GM21619 (cell line): Measurements from ENCODE around the gene UBA1.

Experiments used
- ATAC-seq: cut with Tn5 transposase; IDR thresholded peaks from one replicate; pipeline ENCODE4 v1.9.1; 2021; ENCODE audit not compliant: unreplicated experiment

Gene UBA1

GRCh38 chrX:47169726-47170515 lies 23.7 kb upstream of the UBA1 start:
- no peak for ATAC-seq

GRCh38 chrX:47170861-47171692 lies 22.6 kb upstream of the UBA1 start:
- ATAC-seq = no peak

GRCh38 chrX:47171996-47172395 lies 21.6 kb upstream of the UBA1 start:
- no peak for ATAC-seq

GRCh38 chrX:47172549-47172948 lies 21.1 kb upstream of the UBA1 start:
- no peak for ATAC-seq

- no peak for ATAC-seq
These were observed 20.4 kb upstream of the UBA1 start for GRCh38 chrX:47172971-47173792.

GRCh38 chrX:47174376-47174775 lies 19.3 kb upstream of the UBA1 start:
- no peak for ATAC-seq

- no peak for ATAC-seq
These were observed 18.6 kb upstream of the UBA1 start for GRCh38 chrX:47174846-47175587.

- no peak for ATAC-seq
These were observed 18.0 kb upstream of the UBA1 start for GRCh38 chrX:47175588-47175980.

- no peak for ATAC-seq
These were observed 17.4 kb upstream of the UBA1 start for GRCh38 chrX:47176101-47176740.

- ATAC-seq = no peak
These were observed 16.6 kb upstream of the UBA1 start for GRCh38 chrX:47177079-47177478.

GRCh38 chrX:47178337-47178736 lies 15.3 kb upstream of the UBA1 start:
- ATAC-seq = no peak

GRCh38 chrX:47179221-47179927 lies 14.3 kb upstream of the UBA1 start:
- no peak for ATAC-seq

GRCh38 chrX:47179928-47180255 lies 13.7 kb upstream of the UBA1 start:
- no peak for ATAC-seq

GRCh38 chrX:47180346-47180745 lies 13.3 kb upstream of the UBA1 start:
- ATAC-seq = no peak

- ATAC-seq = no peak
These were observed 12.3 kb upstream of the UBA1 start for GRCh38 chrX:47181301-47181700.

GRCh38 chrX:47182106-47182700 lies 11.4 kb upstream of the UBA1 start:
- ATAC-seq = no peak

GRCh38 chrX:47184486-47184885 lies 9.1 kb upstream of the UBA1 start:
- ATAC-seq = no peak

GRCh38 chrX:47185241-47185640 lies 8.4 kb upstream of the UBA1 start:
- ATAC-seq = no peak

- no peak for ATAC-seq
These were observed 7.4 kb upstream of the UBA1 start for GRCh38 chrX:47186096-47186740.
